Stimulated activated naive B cell treated with anti-CD40 and anti-IgM and Interleukin-4, amounts not matched to agents 10 μg/mL and 1 μg/mL and 100 μg/mL, for 72 hours (primary cell): ENCODE measurements around the gene CROCC2.
A peak's percentile ranks its signal among the peaks of the same experiment; 100 is the strongest.

ENCODE experiments used
- ATAC-seq, 2 donors: fragments of 150-1000 bp; cut with Tn5 transposase; replicated peaks; 2 replicates each; pipeline ENCODE4 v1.10.0; 2021; ENCODE audit warnings: moderate library complexity in 1 of 2
- DNase-seq: peaks from one replicate; pipeline ENCODE4 v3.0.0; 2021
- H3K27ac Mint-ChIP-seq: one replicate; pipeline ENCODE4 v1.8.0; 2022; ENCODE audit warnings: mild to moderate bottlenecking, mixed read lengths
- H3K27me3 Mint-ChIP-seq, 2 donors: one replicate each; pipeline ENCODE4 v1.8.0; 2022; ENCODE audit warnings: mixed read lengths in 2 of 2
- H3K36me3 Mint-ChIP-seq, 2 donors: one replicate each; pipeline ENCODE4 v1.8.0; 2022; ENCODE audit warnings: mixed read lengths in 2 of 2, mild to moderate bottlenecking in 1 of 2
- H3K4me1 Mint-ChIP-seq, 2 donors: one replicate each; pipeline ENCODE4 v1.8.0; 2022; ENCODE audit warnings: mixed read lengths in 2 of 2, mild to moderate bottlenecking in 1 of 2
- H3K4me3 Mint-ChIP-seq, 2 donors: one replicate each; pipeline ENCODE4 v1.8.0; 2022; ENCODE audit warnings: mild to moderate bottlenecking in 2 of 2, mixed read lengths in 2 of 2, moderate library complexity in 1 of 2
- H3K9me3 Mint-ChIP-seq, 2 donors: one replicate each; pipeline ENCODE4 v1.8.0; 2022; ENCODE audit warnings: mixed read lengths in 2 of 2, mild to moderate bottlenecking in 1 of 2

Gene CROCC2

GRCh38 chr2:240903191-240904060, 2.7 kb upstream of the CROCC2 start:
- no peak for DNase-seq
- Mint-ChIP-seq H3K27me3 (peaks cover 11 to 16% of the 10 kb centered on the region in 2 donors), H3K9me3 (peaks cover 6% of the 10 kb centered on the region in 2 donors), H3K27ac (no peak overlapping the region), H3K4me3 (no peak overlapping the region), H3K4me1 (no peaks in the 10 kb centered on the region), H3K36me3 (no peaks in the 10 kb centered on the region)
- ATAC-seq = no peak

DNA sequence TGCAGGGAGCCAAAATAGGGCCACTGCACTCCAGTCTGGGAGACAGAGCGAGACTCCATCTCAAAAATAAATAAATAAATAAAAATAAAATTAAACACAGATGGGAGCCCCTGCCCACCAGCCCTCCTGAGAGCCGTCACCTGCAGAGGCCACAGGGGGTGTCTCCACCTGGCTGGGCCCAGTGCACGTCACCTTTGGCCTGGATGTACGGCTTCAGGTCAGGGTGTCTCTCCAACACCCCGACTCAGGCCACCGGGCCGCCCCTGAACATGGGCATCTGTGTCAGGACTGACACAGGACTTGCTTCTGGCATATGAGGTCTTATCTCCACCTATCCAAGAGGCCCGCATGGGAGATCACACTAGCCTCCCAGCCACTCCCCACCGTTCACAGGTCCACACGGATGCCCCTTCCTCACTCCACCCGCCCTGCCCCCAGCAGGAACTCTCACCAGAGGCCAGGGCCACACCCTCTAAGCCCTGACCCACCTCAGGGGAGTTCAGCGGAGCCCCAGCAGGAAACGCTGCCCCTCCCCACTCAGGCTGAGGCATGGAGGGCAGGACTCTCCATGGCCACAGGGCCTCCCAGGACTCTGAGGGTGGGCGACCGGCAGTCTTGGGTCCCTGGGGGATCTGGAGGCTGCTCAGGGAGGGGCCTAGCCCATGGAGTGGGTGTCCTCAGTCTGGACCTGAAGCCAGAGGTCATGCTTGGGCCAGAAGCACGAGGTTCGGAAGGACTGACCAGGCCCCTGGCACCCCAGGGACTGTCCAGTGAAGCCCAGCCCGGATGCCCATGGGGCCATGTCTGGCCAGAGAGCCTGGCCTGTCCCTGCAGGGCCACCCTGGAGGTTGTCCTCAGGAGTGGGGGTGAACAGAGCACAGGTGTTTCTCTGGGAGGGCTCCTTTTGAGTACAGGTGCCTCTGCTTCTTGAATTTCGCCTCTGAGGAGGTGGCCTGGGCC, 1.6 kb upstream of the CROCC2 start:
- no peak overlapping the region for H3K4me3 Mint-ChIP-seq
- ATAC-seq (no peak), DNase-seq (no peak)
- H3K4me1 Mint-ChIP-seq = no peaks in the 10 kb centered on the region
- H3K36me3 Mint-ChIP-seq = no peaks in the 10 kb centered on the region
- peaks cover 11 to 20% of the 10 kb centered on the region in 2 donors for H3K27me3 Mint-ChIP-seq
- peaks cover 6% of the 10 kb centered on the region in 2 donors for H3K9me3 Mint-ChIP-seq
- no peak overlapping the region for H3K27ac Mint-ChIP-seq

GRCh38 chr2:240905176-240905781, 857 bp upstream of the CROCC2 start:
- H3K4me1 Mint-ChIP-seq = no peaks in the 10 kb centered on the region
- peaks cover 6% of the 10 kb centered on the region in 2 donors for H3K9me3 Mint-ChIP-seq
- no peak overlapping the region for H3K27ac Mint-ChIP-seq
- no peak for DNase-seq
- no peak for ATAC-seq
- H3K27me3 Mint-ChIP-seq = peaks cover 11 to 24% of the 10 kb centered on the region in 2 donors
- H3K36me3 Mint-ChIP-seq = no peaks in the 10 kb centered on the region
- H3K4me3 Mint-ChIP-seq = no peak overlapping the region

- H3K36me3 Mint-ChIP-seq = no peaks in the 10 kb centered on the region
- no peak overlapping the region for H3K27ac Mint-ChIP-seq
- no peaks in the 10 kb centered on the region for H3K9me3 Mint-ChIP-seq
- peaks cover 5 to 17% of the 10 kb centered on the region in 2 donors for H3K27me3 Mint-ChIP-seq
- H3K4me1 Mint-ChIP-seq = no peaks in the 10 kb centered on the region
- DNase-seq (no peak), ATAC-seq (no peak)
- H3K4me3 Mint-ChIP-seq = no peak overlapping the region
Observed at GRCh38 chr2:240906911-240907590, 915 bp downstream of the CROCC2 start.

- Mint-ChIP-seq H3K4me3 (no peak overlapping the region), H3K9me3 (no peaks in the 10 kb centered on the region), H3K4me1 (peaks cover 0 to 1% of the 10 kb centered on the region in 2 donors), H3K36me3 (no peaks in the 10 kb centered on the region), H3K27me3 (peaks cover 19 to 32% of the 10 kb centered on the region in 2 donors), H3K27ac (no peak overlapping the region)
- no peak for DNase-seq
- ATAC-seq = no peak
Observed at GRCh38 chr2:240909216-240909974, 3.3 kb downstream of the CROCC2 start.

DNA sequence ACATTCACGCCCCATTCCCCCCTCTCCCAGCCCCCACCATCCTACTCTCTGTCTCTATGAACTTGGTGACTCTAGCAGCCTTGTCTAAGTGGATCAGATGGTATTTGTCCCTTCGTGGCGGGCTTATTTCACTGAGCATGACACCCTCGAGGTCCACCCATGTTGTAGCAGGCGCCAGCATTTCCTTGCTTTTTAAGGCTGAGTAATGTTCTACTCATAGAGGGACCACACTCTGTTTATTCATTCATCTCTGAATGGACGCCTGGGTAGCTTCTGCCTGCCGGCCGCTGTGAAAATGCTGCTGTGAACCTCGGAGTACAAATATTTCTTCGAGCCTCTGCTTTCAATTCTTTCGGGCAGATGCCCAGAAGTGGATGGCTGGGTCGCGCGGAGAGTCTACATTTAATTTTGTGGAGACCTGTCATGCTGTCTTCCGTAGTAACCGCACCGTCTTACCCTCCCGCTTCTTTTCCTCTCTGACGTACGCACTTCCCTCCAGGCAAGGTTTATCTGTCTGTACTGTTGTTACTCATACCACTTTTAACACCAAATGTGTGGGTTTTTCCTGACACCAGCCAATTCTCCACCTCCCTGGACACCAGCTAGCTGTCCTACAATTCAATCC, 5.6 kb downstream of the CROCC2 start:
- ATAC-seq (no peak), DNase-seq (no peak)
- Mint-ChIP-seq H3K27me3 (peaks cover 29 to 54% of the 10 kb centered on the region in 2 donors), H3K4me1 (peaks cover 7 to 16% of the 10 kb centered on the region in 2 donors), H3K27ac (no peak overlapping the region), H3K9me3 (no peaks in the 10 kb centered on the region), H3K36me3 (no peaks in the 10 kb centered on the region), H3K4me3 (no peak overlapping the region)

GRCh38 chr2:240912878-240913809, 7.0 kb downstream of the CROCC2 start:
- Mint-ChIP-seq H3K27me3 (peaks cover 29 to 61% of the 10 kb centered on the region in 2 donors), H3K36me3 (no peaks in the 10 kb centered on the region), H3K27ac (no peak overlapping the region), H3K4me1 (peaks cover 10 to 21% of the 10 kb centered on the region in 2 donors), H3K9me3 (no peaks in the 10 kb centered on the region), H3K4me3 (no peak overlapping the region)
- DNase-seq (no peak), ATAC-seq (no peak)

DNA sequence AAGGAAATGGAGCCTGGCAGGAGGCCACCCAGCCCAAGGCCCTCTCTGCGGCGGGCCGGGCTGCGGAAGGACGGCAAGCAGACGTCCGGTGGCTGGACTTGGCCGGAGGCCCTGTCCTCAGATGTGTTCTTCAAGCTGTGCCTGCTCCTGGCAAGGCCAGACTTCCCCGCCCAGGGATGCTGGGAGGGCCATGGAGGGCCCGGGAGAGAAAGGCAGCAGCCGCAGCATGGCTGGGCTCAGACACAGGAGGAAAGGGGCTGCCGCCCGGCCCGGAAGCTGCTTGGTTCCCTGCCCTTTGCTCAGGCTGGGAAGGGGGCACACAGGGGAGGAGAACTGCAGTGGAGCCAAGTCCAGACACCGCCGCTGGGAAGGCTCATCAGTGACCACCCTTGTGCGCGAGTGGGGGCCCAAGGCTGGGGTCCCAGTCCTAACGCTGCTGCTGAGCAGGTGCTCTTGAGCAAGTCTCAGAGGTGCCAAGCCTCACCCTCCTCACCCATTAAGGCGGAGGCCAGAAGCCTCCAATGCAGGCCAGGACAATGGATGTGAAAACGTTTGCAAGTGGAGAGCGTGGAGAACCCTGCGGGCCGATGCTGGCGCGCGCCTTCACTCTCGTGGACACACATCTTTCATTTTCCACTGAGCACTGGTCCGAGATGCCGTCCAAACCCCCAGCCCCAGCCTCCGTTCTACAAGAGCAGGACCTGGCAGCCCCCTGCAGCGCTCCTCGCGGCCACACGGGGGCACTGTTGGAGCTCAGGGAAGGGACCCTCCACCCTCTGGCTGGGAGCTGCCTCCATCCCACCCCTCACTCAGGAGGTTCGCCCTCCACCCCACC, 7.9 kb downstream of the CROCC2 start:
- H3K9me3 Mint-ChIP-seq = no peaks in the 10 kb centered on the region
- no peak overlapping the region for H3K27ac Mint-ChIP-seq
- peaks cover 29 to 61% of the 10 kb centered on the region in 2 donors for H3K27me3 Mint-ChIP-seq
- peak; percentile 56 to 57 for ATAC-seq
- H3K36me3 Mint-ChIP-seq = no peaks in the 10 kb centered on the region
- no peak overlapping the region for H3K4me3 Mint-ChIP-seq
- peaks cover 10 to 21% of the 10 kb centered on the region in 2 donors for H3K4me1 Mint-ChIP-seq
- peak; percentile 29 for DNase-seq

- H3K4me1 Mint-ChIP-seq = peaks cover 10 to 21% of the 10 kb centered on the region in 2 donors
- no peak for ATAC-seq
- H3K27me3 Mint-ChIP-seq = peaks cover 29 to 53% of the 10 kb centered on the region in 2 donors
- no peak for DNase-seq
- H3K36me3 Mint-ChIP-seq = no peaks in the 10 kb centered on the region
- no peaks in the 10 kb centered on the region for H3K9me3 Mint-ChIP-seq
- no peak overlapping the region for H3K4me3 Mint-ChIP-seq
- no peak overlapping the region for H3K27ac Mint-ChIP-seq
Observed at GRCh38 chr2:240914645-240915525, 8.7 kb downstream of the CROCC2 start.

DNA sequence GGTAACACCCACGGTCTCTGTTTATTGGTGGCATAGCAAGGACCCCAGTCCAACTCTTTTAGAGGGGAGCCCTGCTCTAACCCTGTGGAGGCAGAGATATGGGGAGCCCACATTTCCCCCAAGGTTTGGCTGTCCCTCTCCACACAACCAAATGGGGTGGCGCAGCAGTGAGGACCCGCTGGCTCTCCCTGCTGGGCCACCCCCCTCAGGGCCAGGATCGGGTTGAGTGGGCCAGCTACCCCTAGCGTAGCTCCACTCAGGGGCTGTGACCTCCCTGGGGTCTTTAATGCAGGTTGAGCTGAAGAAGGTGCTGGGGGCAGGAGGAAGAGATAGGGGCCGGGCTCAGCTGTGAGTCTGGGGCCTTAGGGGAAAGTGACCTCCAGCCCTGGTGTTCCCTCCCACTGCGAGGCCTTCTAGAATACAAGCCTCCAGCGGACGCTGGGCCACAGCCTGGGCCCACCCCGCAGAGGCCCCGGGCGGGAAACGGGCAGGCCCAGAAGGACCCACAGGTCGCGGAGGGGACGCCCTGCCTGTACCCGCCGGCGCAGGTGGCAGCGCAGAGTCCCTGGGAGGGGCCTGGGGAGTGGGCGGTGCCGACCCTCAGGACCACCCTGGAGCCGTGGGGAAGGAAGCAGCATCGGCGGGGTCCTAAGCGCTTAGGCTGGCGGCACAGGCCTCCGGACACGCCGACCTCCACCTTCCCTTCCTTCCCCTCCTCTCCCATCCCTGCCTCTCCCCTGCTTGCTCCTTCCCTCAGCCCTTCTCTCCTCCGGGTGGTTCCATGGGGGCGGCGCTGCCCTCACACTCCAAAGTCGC, 9.6 kb downstream of the CROCC2 start:
- ATAC-seq (no peak), DNase-seq (no peak)
- H3K4me3 Mint-ChIP-seq = no peak overlapping the region
- H3K27ac Mint-ChIP-seq = no peak overlapping the region
- peaks cover 10 to 21% of the 10 kb centered on the region in 2 donors for H3K4me1 Mint-ChIP-seq
- H3K36me3 Mint-ChIP-seq = no peaks in the 10 kb centered on the region
- peaks cover 29 to 53% of the 10 kb centered on the region in 2 donors for H3K27me3 Mint-ChIP-seq
- H3K9me3 Mint-ChIP-seq = no peaks in the 10 kb centered on the region
